Skeletal muscle cell (primary cell): Measurements from ENCODE around the gene ZSWIM6.
A peak's percentile ranks its signal among the peaks of the same experiment; 100 is the strongest.

Experiments
- DNase-seq: peaks from one replicate; pipeline ENCODE4 v3.0.0-alpha.2; 2010; ENCODE audit warnings: low read depth
- H3K4me3 ChIP-seq: 2 replicates; pipeline ENCODE4 v1.5.1; 2011; ENCODE audit warnings: low read depth, mild to moderate bottlenecking, control low read depth, low read length, moderate library complexity

Gene ZSWIM6

DNA sequence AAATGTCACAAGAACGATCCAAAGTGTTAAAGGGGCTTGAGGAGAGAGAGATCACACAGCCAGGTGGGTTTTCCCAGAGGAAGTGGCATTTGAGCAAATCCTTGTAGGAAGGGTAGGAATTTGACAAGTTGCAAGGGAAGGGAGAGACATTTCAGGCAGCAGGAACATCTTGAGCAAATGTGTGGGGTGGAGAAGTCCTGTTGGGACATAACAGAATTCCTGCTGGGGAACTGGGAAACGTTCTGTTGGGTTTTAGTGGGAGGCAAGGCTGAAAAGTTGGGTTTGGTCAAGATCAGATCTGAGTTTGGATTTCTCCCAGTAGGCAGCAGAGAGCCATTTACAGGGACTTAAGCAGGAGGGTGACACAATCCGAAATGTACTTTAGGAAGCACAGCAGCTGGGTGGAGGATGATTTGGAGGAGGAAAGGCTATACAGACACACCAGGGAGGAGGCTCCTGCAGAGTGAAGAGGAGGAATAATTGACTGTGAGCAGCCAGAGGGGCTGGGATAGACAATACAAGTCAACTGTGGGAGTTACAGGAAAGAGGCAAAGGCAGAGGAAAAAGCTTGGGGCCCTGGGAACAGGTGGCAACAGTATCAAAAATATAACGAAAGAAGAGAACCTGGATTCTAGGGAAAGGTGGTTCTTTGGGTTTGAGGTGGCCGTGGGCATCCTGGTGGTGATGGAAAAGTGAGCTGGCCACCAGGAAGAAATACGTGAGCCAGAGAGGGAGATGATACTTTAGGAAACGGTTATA lies 3.1 kb upstream of the ZSWIM6 start:
- peak overlapping the region; percentile 83 for H3K4me3 ChIP-seq
- no peak for DNase-seq

DNA sequence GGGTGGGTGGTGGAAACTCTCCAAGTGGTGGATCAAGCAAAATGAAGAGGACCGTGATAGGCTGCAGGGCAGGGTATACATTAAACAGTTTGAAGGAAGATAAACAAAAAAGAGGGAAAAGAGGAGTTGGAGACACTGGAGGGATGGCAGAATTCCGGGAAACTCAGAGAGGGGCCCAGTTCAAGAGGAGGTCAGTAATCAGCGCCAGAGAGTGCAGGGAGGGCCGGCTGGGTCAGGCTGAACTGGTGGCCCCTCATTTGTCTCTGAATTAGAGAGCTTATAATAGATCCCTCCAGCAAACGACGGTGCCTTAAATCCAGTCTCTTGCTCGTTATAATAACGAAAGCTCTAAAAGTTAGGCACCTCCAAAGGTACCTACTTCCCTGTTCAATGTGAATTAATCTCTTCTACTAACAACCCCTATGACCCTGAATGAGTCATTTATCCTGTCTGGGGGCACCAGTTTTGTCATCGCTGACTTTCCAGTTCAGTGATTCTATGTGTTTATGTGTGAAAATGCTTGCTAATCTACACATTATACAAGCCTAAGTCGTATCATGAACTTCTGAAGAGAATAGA lies 2.4 kb upstream of the ZSWIM6 start:
- DNase-seq, result no peak
- peak overlapping the region; percentile 83 for H3K4me3 ChIP-seq

DNA sequence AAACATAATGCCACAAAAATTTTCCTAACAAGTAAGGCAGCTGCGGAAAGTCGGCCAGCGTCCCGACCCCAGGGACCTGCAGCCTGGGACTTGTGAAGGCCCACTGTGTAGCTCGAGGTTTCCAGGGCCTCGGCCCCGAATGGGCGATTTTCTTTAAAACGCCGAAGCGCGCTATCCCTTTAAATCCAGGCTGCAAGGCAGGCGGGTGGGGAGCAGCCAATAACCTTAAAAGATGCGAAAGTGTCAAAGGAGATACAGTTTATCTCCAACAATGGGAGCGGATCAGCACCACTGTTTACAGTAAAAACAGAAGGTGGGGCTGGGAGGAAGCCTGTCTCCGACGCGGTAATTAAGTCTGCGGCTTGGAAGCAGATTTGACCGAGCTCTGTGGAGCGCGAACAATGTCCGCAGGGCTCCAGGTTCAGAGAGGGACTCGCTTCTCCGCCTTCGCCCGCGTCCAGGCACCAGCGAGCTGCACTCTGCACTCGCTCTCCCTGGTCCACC lies 1.7 kb upstream of the ZSWIM6 start:
- peak overlapping the region; percentile 83 for H3K4me3 ChIP-seq
- no peak for DNase-seq

DNA sequence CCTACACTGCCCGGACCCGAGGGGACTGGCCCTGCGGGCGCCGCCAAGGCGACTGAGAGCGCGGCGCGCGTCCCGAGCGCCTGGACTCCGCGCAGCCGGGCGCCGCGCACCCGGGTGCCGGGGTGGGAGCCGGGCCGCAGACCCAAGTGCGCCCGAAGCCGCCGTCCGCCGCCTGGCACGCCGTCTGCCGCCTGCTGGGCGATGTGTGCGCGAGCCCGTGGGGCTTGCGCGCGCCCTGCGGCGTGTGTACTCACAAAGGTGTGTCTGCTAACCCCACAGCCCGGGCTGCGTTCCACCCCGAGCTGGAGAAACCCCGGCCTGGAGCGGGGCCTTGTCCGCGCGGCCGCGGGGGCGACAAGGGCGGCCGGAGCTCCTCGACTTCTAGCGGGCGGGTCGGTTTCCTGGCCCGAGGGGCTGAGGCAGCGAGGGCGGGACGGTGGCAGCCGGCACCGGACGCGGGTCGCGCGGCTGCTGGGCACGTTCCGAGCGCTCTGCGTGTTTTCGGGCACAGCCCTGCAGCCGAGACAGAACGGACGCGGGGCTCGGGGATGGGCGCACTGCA lies 1.1 kb upstream of the ZSWIM6 start:
- H3K4me3 ChIP-seq, result peak overlapping the region; percentile 83
- no peak for DNase-seq

DNA sequence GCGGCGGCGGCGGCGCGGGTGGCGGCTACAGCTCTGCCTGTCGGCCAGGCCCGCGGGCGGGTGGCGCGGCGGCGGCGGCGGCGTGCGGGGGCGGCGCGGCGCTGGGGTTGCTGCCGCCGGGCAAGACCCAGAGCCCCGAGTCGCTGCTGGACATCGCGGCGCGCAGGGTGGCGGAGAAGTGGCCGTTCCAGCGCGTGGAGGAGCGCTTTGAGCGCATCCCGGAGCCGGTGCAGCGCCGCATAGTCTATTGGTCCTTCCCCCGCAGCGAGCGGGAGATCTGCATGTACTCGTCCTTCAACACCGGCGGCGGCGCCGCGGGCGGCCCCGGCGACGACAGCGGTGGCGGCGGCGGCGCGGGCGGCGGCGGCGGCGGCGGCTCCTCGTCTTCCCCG lies 296 bp downstream of the ZSWIM6 start:
- H3K4me3 ChIP-seq, result peak overlapping the region; percentile 89
- DNase-seq, result no peak

DNA sequence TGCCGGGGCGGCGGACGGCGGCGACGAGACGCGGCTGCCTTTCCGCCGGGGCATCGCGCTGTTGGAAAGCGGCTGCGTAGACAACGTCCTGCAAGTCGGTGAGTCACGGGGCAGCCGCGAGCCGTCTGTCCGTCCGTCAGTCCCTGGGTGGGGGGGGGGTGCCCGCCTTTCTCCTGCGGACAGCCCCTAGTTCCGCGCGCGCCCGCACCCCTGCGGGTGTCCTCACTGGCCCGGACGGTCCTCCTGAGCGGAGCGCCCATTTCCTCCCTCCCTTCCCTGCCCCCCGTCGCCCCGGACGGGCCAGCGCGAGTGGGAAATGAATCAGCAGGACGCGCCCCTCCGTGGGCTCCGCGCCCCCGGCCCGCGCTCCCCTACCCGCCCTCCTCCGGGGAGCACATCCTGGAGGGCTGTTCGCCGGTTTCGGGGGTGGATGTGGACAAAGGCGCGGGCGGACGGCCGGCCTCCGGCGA lies 828 bp downstream of the ZSWIM6 start:
- DNase-seq, result no peak
- H3K4me3 ChIP-seq, result peak overlapping the region; percentile 89

DNA sequence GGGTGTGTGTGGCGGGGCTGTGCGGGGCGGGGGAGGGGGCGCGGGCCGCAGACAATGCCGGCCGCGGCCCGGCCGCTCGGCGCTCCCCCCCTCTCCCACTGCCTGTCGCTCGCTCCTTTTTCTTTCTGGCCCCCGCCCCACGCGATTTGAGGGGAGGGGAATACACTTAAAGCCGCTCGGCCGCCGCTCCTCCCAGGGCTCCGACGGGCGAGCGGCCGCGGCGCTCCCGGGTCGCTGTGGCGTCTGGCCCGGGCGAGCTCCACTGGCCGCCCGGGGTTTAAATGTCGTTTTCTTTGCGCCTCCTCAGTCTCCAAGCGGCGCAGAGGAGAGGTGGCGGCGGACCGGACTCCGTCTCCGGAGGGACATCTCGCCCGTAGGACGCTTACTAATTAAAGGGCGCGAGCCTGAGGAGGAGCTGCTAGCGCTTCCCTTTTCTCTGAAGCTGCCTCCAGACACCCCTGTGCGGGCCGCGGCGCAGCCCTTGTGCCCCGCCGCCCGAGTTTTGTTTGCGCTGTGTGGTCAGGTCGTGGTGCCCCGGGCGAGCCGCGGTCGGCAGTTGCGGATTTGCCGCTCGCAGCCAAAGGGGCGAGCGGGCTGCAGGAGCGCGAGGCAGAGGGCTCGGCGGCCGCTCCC lies 1.4 kb downstream of the ZSWIM6 start:
- DNase-seq, result no peak
- peak overlapping the region; percentile 89 for H3K4me3 ChIP-seq

DNA sequence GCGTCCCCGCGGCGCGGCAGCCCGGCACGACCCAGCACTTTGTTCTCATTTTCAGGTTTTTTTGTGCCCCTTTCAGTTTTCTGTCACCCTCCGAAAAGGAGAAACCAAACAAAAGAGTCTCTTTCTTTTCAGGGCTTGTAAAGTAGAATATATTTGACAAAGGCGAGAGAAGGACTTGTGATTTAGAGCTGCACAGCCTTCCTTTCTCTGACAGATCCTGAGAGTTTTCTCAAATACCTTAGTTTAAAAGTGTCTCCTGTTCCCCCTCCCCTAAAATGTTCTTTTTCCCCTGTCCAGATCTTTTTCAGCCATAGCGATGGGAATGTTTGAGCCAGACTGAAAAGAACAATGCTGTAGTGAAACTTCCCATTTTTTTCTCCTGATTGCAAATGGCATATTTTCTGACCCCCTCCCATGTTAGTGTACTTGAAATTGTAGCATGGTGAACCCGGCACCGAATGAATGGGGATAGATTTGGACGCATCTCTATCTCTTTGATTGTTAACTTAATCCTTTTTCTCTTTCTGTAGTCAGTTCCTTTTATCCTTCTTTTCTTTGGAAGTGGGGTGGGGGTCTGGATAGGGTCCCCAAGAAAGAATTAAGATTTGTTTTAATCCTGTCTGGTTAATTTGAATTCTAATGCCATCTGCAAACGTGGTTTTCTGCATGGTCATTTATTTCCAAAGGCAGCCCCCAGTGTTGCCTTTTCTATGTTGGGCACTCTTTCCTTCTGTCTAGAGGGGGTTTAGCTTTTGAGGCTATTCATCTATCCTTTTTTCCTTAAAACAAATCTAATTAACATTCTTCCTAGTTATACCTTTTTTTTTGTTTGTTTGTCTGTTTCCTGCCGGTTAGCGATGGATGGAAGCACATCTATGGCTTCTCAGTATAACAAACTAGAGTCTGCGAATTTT lies 2.2 kb downstream of the ZSWIM6 start:
- H3K4me3 ChIP-seq, result peak overlapping the region; percentile 89
- no peak for DNase-seq

DNA sequence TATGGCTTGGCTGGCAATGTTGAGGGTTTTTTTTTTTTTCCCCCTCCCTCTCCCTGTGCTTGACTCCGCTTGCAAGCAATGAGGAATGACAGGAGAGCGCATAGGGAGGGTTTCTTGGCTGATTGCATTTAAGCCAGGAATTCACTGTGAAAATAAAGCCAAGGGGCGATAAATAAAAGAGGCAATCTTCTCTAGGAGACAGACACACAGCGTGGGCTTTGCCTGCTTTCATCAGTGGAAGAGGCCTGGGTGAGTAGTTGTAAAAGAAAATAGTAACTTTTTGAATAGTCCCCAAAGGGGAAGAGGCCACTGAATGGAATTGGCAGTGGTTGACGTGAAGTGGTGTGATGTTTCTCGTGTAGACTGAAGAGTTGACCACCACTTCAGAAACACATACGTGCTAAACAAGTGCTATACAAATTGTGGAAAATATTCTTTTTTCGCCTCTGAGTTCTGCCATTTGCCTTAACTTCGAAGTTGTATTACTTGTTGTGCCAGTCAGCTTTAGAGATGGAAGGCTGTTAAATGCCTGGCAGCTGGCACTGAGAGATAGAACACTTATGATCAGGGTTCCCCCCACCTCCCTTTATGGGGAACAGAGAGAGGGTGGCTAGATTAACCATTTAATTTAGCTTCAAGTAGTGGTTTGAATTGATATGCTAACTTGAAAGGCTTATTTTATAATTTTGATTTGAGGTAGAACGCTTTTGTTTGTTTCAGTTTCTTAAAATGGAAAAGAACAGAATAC lies 3.0 kb downstream of the ZSWIM6 start:
- peak; percentile 45 for DNase-seq
- peak overlapping the region; percentile 89 for H3K4me3 ChIP-seq

DNA sequence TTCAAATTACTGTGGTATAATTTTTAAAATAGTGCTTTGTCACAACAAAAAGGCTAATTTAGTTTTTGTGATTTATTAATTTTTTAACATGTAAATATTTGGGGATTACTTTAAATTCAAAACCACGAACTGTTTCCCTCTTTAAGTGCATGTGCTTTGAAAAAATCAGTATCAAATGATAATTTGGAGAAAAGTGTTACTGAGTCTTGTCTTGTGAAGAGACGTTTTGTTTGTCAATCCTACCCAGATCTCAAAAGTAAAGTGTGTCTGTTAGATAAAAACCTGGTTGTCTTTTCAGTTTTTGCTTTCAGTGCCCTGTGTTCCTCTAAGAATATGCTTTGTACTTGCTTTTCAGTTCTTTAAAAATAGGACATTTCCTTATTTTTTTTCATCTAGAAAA lies 7.7 kb downstream of the ZSWIM6 start:
- no peak overlapping the region for H3K4me3 ChIP-seq
- no peak for DNase-seq

DNA sequence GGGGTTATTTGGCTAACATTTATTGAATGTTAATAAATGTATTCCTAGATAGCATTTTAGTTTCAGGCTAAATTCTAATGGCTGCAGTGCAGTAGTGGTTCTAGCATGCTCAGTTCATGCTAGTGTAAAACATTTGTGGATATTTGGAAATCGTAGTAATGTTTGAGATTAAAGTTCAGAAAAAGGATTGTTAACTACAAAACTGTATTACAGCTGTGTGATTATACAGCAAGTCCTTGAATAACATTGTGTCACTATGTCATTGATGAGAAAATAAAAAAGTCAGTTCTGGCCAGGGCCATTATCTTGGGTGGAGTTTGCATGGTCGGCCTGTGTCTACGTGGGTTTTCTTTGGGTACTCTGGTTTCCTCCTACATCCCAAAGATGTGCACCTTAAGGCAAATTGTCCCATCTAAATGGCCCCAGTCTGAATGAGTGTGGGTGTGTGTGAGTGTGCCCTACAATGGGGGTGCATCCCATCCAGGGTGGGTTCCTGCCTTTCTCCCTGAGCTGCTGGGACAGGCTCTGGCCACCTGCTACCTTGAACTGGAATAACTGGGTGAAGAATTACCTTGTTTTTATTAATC lies 8.8 kb downstream of the ZSWIM6 start:
- H3K4me3 ChIP-seq, result no peak overlapping the region
- no peak for DNase-seq

DNA sequence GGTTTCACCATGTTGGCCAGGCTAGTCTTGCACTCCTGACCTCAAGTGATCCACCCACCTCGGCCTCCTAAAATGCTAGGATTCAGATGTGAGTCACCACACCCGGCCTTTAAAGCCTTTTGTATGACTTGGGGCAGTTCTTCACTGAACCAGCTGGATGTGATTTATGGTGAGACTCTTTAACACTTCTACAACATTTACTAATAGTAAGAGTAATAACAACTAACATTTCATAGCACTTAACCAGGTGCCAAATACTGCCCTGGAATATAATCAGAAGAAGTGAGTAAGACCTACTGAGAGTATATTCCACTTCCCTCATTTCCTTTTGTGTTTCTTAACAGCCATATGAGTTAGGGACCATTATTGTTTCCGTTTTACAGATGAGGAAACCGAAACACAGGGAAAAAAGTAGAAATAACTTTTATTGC lies 10.0 kb downstream of the ZSWIM6 start:
- DNase-seq, result no peak

DNA sequence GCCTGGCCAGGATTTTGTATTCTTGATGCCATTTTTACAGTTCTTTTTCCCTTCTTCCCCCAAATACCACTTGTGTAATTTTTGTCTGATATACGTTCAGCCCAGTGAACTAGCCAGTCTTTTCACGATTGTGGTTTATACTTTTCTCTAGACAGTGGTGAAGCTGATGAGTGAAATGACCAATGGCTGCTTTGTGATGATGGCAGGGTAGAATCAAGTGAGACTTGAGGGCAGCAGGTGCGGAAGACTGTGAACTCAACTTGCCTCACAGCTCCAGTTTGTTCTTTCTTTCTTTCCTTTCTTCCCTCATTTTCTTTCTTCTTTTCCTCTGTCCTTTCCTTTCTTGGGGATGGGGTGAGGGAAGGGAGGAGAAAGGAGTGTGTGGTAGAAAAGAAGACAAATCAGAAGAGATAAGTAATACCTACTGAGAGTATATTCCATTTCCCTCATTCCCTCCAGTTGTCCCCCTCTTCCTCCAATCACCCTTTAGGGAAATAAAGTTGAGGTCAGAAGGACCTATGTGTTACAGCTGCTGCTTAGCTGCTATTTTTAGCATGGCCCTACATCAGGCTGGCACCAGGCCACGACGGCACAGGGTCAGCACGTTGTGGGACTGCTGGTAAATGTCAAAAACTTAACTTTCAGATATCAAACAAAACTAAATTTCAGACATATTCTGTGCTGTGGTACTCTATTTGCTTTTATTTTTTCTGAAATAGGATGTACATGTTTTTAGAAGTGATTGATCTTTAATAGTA lies 12.3 kb downstream of the ZSWIM6 start:
- no peak for DNase-seq
- no peak overlapping the region for H3K4me3 ChIP-seq

More for the DNA sequence above, 10.0 kb downstream of the ZSWIM6 start:
- H3K4me3 ChIP-seq, result no peak overlapping the region

DNA sequence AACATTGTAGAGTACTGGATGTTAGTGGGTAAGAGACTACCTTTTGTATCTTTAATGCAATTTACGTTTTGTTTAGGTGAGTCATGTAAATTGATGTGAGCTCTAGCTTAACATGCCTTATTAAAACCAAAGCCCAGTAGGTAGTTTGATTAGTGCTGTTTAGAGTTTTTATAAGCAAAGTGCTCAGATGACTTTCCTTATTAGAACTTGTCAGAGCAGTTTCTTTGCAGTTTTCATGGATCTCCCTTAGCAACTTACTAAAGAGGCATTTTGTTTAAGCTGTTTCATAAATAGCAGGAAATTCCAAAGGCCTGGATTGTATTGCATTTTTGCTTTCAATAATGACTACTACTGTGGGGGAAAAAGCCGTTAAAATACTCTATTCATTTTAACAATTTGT lies 14.5 kb downstream of the ZSWIM6 start:
- DNase-seq, result no peak
- H3K4me3 ChIP-seq, result no peak overlapping the region

DNA sequence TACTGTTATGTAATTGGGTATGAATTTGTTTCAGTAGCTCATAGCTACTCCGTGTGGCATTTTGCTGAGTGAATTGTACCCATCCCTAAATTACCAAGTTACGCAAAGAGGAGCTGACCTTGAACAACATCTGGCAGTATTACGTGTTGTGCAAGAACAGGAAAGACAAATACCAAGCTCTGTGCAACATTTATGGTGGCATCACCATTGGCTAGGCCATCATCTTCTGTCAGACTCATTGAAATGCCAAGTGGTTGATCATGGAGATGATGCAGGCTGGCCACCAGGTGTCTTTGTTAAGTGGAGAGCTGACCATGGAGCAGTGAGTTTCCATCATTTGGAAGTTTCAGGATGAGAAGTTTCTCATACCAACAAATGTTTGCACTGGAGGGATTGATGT lies 15.0 kb downstream of the ZSWIM6 start:
- no peak for DNase-seq
- H3K4me3 ChIP-seq, result no peak overlapping the region

DNA sequence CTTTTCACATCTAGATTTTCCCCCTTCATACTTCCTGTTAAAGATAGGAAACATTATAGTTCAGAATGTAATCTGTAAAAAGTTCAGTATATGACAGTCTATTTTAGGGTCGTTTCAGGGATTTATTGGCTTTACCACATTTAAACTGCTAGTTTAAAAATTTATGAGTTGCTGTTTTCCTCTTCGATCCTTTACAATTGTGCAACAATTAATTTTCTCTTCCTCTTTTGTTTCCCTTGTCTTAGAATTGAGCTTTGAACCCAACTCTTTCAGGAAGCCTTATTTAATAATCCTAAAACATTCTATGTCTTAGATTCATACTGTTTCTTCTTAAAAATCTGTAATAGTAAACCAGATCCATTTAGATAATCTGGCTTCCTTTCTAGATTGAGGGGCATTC lies 16.4 kb downstream of the ZSWIM6 start:
- no peak overlapping the region for H3K4me3 ChIP-seq
- no peak for DNase-seq

DNA sequence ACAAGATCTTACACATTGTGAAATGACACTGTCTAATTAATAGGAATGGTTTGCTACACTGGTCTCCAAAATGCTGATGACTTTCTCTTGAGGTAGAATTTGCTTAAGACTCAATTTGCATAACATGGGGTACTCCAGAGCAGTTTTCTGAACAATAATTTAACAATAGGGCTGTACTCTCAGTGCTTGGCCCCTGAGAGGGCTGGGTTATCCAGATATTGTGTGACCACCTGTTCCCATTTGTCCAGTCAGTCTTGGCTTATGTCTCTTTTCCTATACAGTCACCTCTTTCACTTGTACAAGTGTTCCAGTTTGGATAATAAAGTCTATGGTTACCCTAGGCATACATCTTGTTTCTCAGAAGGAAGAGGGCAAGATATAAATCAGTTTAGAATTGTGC lies 17.9 kb downstream of the ZSWIM6 start:
- H3K4me3 ChIP-seq, result no peak overlapping the region
- no peak for DNase-seq

DNA sequence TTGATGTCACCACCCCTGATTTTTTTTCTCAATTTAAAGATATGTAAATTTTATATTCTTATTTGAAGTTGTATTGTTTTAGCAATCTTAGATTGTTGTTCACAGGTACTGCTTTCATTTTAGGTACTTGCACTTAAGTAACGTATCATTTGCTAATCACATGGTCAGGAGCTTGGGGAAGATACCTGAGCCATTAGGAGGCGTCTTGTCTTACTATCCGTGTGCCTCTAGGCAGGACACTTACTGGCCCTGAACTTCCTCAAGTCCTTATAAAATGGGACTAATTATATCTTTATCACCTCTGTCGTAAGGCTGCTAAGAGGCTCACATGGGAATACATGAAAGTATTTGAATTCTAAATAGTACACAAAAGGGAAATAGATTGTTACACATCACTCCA lies 18.5 kb downstream of the ZSWIM6 start:
- H3K4me3 ChIP-seq, result no peak overlapping the region
- no peak for DNase-seq
